HL-60 (cell line): ENCODE data around the gene FRS3.

ENCODE experiments used
- CTCF ChIP-seq: IDR thresholded peaks from one replicate; pipeline ENCODE4 v1.5.1; 2011; ENCODE audit warnings: low read length, control low read depth, inconsistent platforms; ENCODE audit not compliant: insufficient read depth
- REST ChIP-seq: IDR thresholded peaks from 2 replicates; pipeline ENCODE4 v1.6.1; 2012; ENCODE audit warnings: low read depth; ENCODE audit not compliant: insufficient replicate concordance

GRCh38 chr6:41744236-41744787 lies 35.4 kb downstream of the FRS3 start:
- TF ChIP-seq CTCF (no peak), REST (no peak)
